HG03175 (cell line): Measurements from ENCODE around the gene ZBTB16.
"Not testable (repeated sequence)": the region's sequence is repeated elsewhere in the genome, so short reads cannot be mapped to it uniquely, and the experiment has no call there.

Experiments
- ATAC-seq: cut with Tn5 transposase; IDR thresholded peaks from one replicate; pipeline ENCODE4 v1.9.1; 2021; ENCODE audit warnings: mild to moderate bottlenecking, moderate library complexity; ENCODE audit not compliant: unreplicated experiment

ZBTB16 gene

GRCh38 chr11:114040706-114041211, 18.8 kb upstream of the ZBTB16 start:
- ATAC-seq: no peak

- ATAC-seq: no peak
Measured at GRCh38 chr11:114042234-114042633, 17.3 kb upstream of the ZBTB16 start.

- ATAC-seq: no peak
Measured at GRCh38 chr11:114044042-114044871, 15.3 kb upstream of the ZBTB16 start.

GRCh38 chr11:114047327-114047726, 12.2 kb upstream of the ZBTB16 start:
- ATAC-seq: no peak

- ATAC-seq: no peak
Measured at GRCh38 chr11:114049050-114049449, 10.5 kb upstream of the ZBTB16 start.

- not testable (repeated sequence) for ATAC-seq
Measured at GRCh38 chr11:114049766-114050165, 9.7 kb upstream of the ZBTB16 start.

GRCh38 chr11:114050258-114050927, 9.1 kb upstream of the ZBTB16 start:
- ATAC-seq: no peak

- ATAC-seq: no peak
Measured at GRCh38 chr11:114051558-114051957, 8.0 kb upstream of the ZBTB16 start.

GRCh38 chr11:114052160-114052559, 7.4 kb upstream of the ZBTB16 start:
- ATAC-seq: no peak

- ATAC-seq: no peak
Measured at GRCh38 chr11:114053406-114053805, 6.1 kb upstream of the ZBTB16 start.

- no peak for ATAC-seq
Measured at GRCh38 chr11:114054806-114055205, 4.7 kb upstream of the ZBTB16 start.

- no peak for ATAC-seq
Measured at GRCh38 chr11:114056409-114056808, 3.1 kb upstream of the ZBTB16 start.

- ATAC-seq: no peak
Measured at GRCh38 chr11:114057147-114057546, 2.4 kb upstream of the ZBTB16 start.

GRCh38 chr11:114057605-114058004, 1.9 kb upstream of the ZBTB16 start:
- no peak for ATAC-seq

GRCh38 chr11:114058026-114058706, 1.3 kb upstream of the ZBTB16 start:
- ATAC-seq: no peak

- ATAC-seq: no peak
Measured at GRCh38 chr11:114058871-114059277, 637 bp upstream of the ZBTB16 start.

- ATAC-seq: no peak
Measured at GRCh38 chr11:114059984-114060391, 477 bp downstream of the ZBTB16 start.

GRCh38 chr11:114060392-114061047, 1.0 kb downstream of the ZBTB16 start:
- no peak for ATAC-seq

- ATAC-seq: no peak
Measured at GRCh38 chr11:114061048-114061680, 1.7 kb downstream of the ZBTB16 start.

- ATAC-seq: no peak
Measured at GRCh38 chr11:114061681-114062049, 2.2 kb downstream of the ZBTB16 start.

- no peak for ATAC-seq
Measured at GRCh38 chr11:114062272-114062671, 2.8 kb downstream of the ZBTB16 start.
